Right lobe of liver (tissue), 6 donors: ENCODE data around the gene PTP4A2. TPM values are rescaled to one million over a fixed set of nuclear protein-coding genes. Genes with fewer than 3 reads are reported as not detected.
"Not testable (repeated sequence)": the region's sequence is repeated elsewhere in the genome, so short reads cannot be mapped to it uniquely, and the experiment has no call there.

Experiments
- ATAC-seq, 4 donors: fragments of 200-7000 bp; cut with Tn5 transposase; one replicate each; pipeline ENCODE4 v1.9.1; 2020; ENCODE audit warnings: mild to moderate bottlenecking in 4 of 4, moderate library complexity in 4 of 4
- DNase-seq, 3 donors: peaks; one replicate each; pipeline ENCODE4 v3.0.0-alpha.2; 2020
- H3K27ac ChIP-seq, 3 donors: fragments of 200-600 bp; one replicate each; pipeline ENCODE4 v1.8.0; 2022
- H3K27me3 ChIP-seq, 2 donors: fragments of 200-600 bp; one replicate each; pipeline ENCODE4 v1.8.0; 2022
- H3K36me3 ChIP-seq, 4 donors: fragments of 200-600 bp; sonication (generic) in 1 of 4; one replicate each; pipeline versions ENCODE4 v1.5.1 to v1.8.0; 2017 to 2022; ENCODE audit warnings: control low read depth in 1 of 4
- H3K4me1 ChIP-seq, 4 donors: fragments of 200-600 bp; sonication (generic) in 1 of 4; one replicate each; pipeline versions ENCODE4 v1.5.1 to v1.8.0; 2017 to 2022; ENCODE audit warnings: control low read depth in 1 of 4
- H3K4me3 ChIP-seq, 3 donors: fragments of 200-600 bp; one replicate each; pipeline ENCODE4 v1.8.0; 2022
- H3K9me3 ChIP-seq, 4 donors: fragments of 200-600 bp; sonication (generic) in 1 of 4; one replicate each; pipeline versions ENCODE4 v1.5.1 to v1.8.0; 2017 to 2022; ENCODE audit warnings: control low read depth in 1 of 4
- CTCF ChIP-seq, 4 donors: fragments of 200-600 bp in 3 of 4; fragments of 450-650 bp in 1 of 4; IDR thresholded peaks; one replicate each; pipeline versions ENCODE4 v1.5.1 to v1.8.0; 2016 to 2022; ENCODE audit warnings: antibody characterized with exemption in 4 of 4, mild to moderate bottlenecking in 2 of 4
- POLR2A ChIP-seq: fragments of 450-650 bp; IDR thresholded peaks from one replicate; pipeline ENCODE4 v1.6.1; 2017; ENCODE audit warnings: antibody characterized with exemption, mild to moderate bottlenecking
- WGBS: methylation state at CpG from one replicate; pipeline ENCODE4 v1.1.6; 2018; ENCODE audit warnings: low coverage, low lambda C conversion rate; ENCODE audit not compliant: insufficient coverage; ENCODE audit errors: missing lambda C conversion rate; 5-methylcytosine and 5-hydroxymethylcytosine counted together
- intact Hi-C, 2 donors: fragments of 100-400 bp; cut with DNase I; formaldehyde crosslinking; loops; one replicate each; pipeline versions ENCODE4 v1.11.2 to v1.14.1; 2022
- total RNA-seq, 6 experiments: library from RNA; depleted of rRNA in 2 of 6; stranded (reverse); fragments of >200 nt in 2 of 6; fragmentation: NEBNext Ultra II Directional in 3 of 6; extraction: Animal tissue kit (Norgen Biotek cat#: 25700) in 3 of 6; gene quantifications; one replicate each; pipeline versions ENCODE4 v1.1.0 to v1.2.4, GENCODE V29; 2016 to 2023
- donor health status: DM: no; HTN: yes; CAD: no.
- donor health status: DM: no; HTN: no; CAD: no.
- donor health status: DM: no; HTN: no; CAD: no.
- donor health status: DM: no; HTN: yes; CAD: no.
- donor health status: DM: no; HTN: yes; CAD: no.

The PTP4A2 gene
- total RNA-seq, 6 experiments from 2014 or later, result 66.3 to 143 (median 117) TPM

GRCh38 chr1:31901838-31902509 lies 36.2 kb downstream of the PTP4A2 start:
- Histone ChIP-seq H3K36me3 (peaks cover 0 to 2% (median under 1%) of the 10 kb centered on the region in 4 donors), H3K4me1 (peaks cover 0 to 15% (median 0%) of the 10 kb centered on the region in 4 donors), H3K4me3 (no peak overlapping the region), H3K9me3 (no peaks in the 10 kb centered on the region), H3K27ac (no peak overlapping the region), H3K27me3 (no peaks in the 10 kb centered on the region)
- intact Hi-C loops, result no loop called here
- WGBS, result 81% methylated on average over 5 of the region's 6 CpGs
- ATAC-seq (no peak), DNase-seq (no peak)
- TF ChIP-seq CTCF (IDR thresholded peaks at IDR 0.05) (no peak), POLR2A (no peak)

- H3K9me3 ChIP-seq, result no peaks in the 10 kb centered on the region
- no peaks in the 10 kb centered on the region for H3K27me3 ChIP-seq
- ATAC-seq (no peak), DNase-seq (no peak)
- TF ChIP-seq POLR2A (no peak), CTCF (IDR thresholded peaks at IDR 0.05) (no peak)
- intact Hi-C loops, result no loop called here
- H3K27ac ChIP-seq, result no peak overlapping the region
- no peak overlapping the region for H3K4me3 ChIP-seq
- H3K4me1 ChIP-seq, result peaks cover 0 to 15% (median 0%) of the 10 kb centered on the region in 4 donors
- 83% methylated on average over 3 of the region's 3 CpGs for WGBS
- H3K36me3 ChIP-seq, result no peaks in the 10 kb centered on the region
Observed at GRCh38 chr1:31900790-31901189, 37.4 kb downstream of the PTP4A2 start.

GRCh38 chr1:31897526-31898100 lies 40.6 kb downstream of the PTP4A2 start:
- H3K27ac ChIP-seq, result no peak overlapping the region
- intact Hi-C loops, result no loop called here
- WGBS, result 100% methylated on average over 2 of the region's 6 CpGs

GRCh38 chr1:31895474-31896198 lies 42.5 kb downstream of the PTP4A2 start:
- H3K4me1 ChIP-seq, intact Hi-C loops, H3K9me3 ChIP-seq, H3K4me3 ChIP-seq, H3K36me3 ChIP-seq, DNase-seq, ATAC-seq, H3K27ac ChIP-seq, H3K27me3 ChIP-seq: not testable (repeated sequence)
- 91% methylated on average over 2 of the region's 2 CpGs for WGBS

More at GRCh38 chr1:31897526-31898100, 40.6 kb downstream of the PTP4A2 start:
- Histone ChIP-seq H3K4me3 (no peak overlapping the region), H3K27me3 (no peaks in the 10 kb centered on the region), H3K4me1 (no peaks in the 10 kb centered on the region), H3K36me3 (no peaks in the 10 kb centered on the region), H3K9me3 (no peaks in the 10 kb centered on the region)
- ATAC-seq, result no peak
- TF ChIP-seq CTCF (IDR thresholded peaks at IDR 0.05) (no peak), POLR2A (no peak)
- DNase-seq, result no peak

- H3K27me3 ChIP-seq, result no peaks in the 10 kb centered on the region
- no peaks in the 10 kb centered on the region for H3K36me3 ChIP-seq
- ATAC-seq, result no peak
- H3K4me3 ChIP-seq, result no peak overlapping the region
- WGBS, result 62% methylated on average over 3 of the region's 3 CpGs
- intact Hi-C loops, result no loop called here
- no peak for DNase-seq
- H3K27ac ChIP-seq, result no peak overlapping the region
- no peaks in the 10 kb centered on the region for H3K9me3 ChIP-seq
- no peaks in the 10 kb centered on the region for H3K4me1 ChIP-seq
- no peak for TF ChIP-seq POLR2A
Observed at GRCh38 chr1:31891280-31891679, 46.9 kb downstream of the PTP4A2 start.
